IMR-90 (cell line): ENCODE measurements around the gene SYCP3. TPM values are rescaled to one million over a fixed set of nuclear protein-coding genes. Genes with fewer than 3 reads are reported as not detected.

Experiments used
- ATAC-seq: fragments of 200-7000 bp; cut with Tn5 transposase; 2 replicates; pipeline ENCODE4 v1.9.1; 2020; ENCODE audit warnings: low read depth, mild to moderate bottlenecking, moderate library complexity
- BruUV-seq: library from RNA; stranded (reverse); fragments of 400-500 nt; replicated peaks from 2 replicates; lab custom pipeline; 2021; lab: Mats Ljungman, UMichigan
- CTCF ChIA-PET: fragments of 300-600 bp; formaldehyde crosslinking; extraction: SDS; loops from one replicate; lab custom pipeline; 2021; ENCODE audit warnings: antibody characterized with exemption; lab: Yijun Ruan, JAX
- POLR2A ChIA-PET: fragments of 300-600 bp; sonication (Branson Sonifier 250); formaldehyde crosslinking; loops from one replicate; lab custom pipeline; 2022; ENCODE audit warnings: antibody characterized with exemption; ENCODE audit not compliant: unreplicated experiment; lab: Charles Lee
- DNase-seq: peaks from one replicate; pipeline ENCODE4 v3.0.0; 2013
- H2AFZ ChIP-seq: replicated peaks from 2 replicates; pipeline ENCODE3; 2013; ENCODE audit warnings: low read length, mild to moderate bottlenecking; ENCODE audit not compliant: poor library complexity
- H2AK5ac ChIP-seq: 2 replicates; pipeline ENCODE4 v1.6.1; 2013; ENCODE audit warnings: low read depth, low read length, inconsistent platforms
- H2AK9ac ChIP-seq: replicated peaks from 2 replicates; pipeline ENCODE3; 2013; ENCODE audit warnings: mild to moderate bottlenecking, low read depth, low read length, moderate library complexity; ENCODE audit not compliant: poor library complexity
- H2BK120ac ChIP-seq: 2 replicates; pipeline ENCODE4 v1.6.1; 2013; ENCODE audit warnings: low read depth, low read length, inconsistent platforms
- H2BK15ac ChIP-seq: 3 replicates; pipeline ENCODE4 v1.6.1; 2013; ENCODE audit warnings: low read depth, low read length, inconsistent platforms
- H2BK20ac ChIP-seq: 2 replicates; pipeline ENCODE4 v1.6.1; 2013; ENCODE audit warnings: low read depth, mild to moderate bottlenecking, inconsistent platforms, low read length, moderate library complexity
- H2BK5ac ChIP-seq: 2 replicates; pipeline ENCODE4 v1.6.1; 2013; ENCODE audit warnings: mild to moderate bottlenecking, low read depth, low read length, inconsistent platforms; ENCODE audit not compliant: poor library complexity, severe bottlenecking
- H3K14ac ChIP-seq: replicated peaks from 2 replicates; pipeline ENCODE4 v1.6.1; 2013; ENCODE audit warnings: low read depth, low read length, inconsistent platforms
- H3K18ac ChIP-seq: 2 replicates; pipeline ENCODE4 v1.6.1; 2013; ENCODE audit warnings: low read depth, low read length, control low read depth
- H3K23ac ChIP-seq: 2 replicates; pipeline ENCODE4 v1.6.1; 2013; ENCODE audit warnings: low read depth, low read length, inconsistent platforms
- H3K27ac ChIP-seq: 2 replicates; pipeline ENCODE4 v1.5.1; 2013; ENCODE audit warnings: mild to moderate bottlenecking, control low read depth, low read length; ENCODE audit not compliant: insufficient read depth
- H3K27me3 ChIP-seq: 2 replicates; pipeline ENCODE4 v1.6.1; 2013; ENCODE audit warnings: low read length; ENCODE audit not compliant: control insufficient read depth, insufficient read depth
- H3K36me3 ChIP-seq: 2 replicates; pipeline ENCODE4 v1.6.1; 2013; ENCODE audit warnings: low read length, mixed read lengths; ENCODE audit not compliant: control insufficient read depth, insufficient read depth
- H3K4ac ChIP-seq: 2 replicates; pipeline ENCODE4 v1.6.1; 2013; ENCODE audit warnings: low read depth, low read length, inconsistent platforms
- H3K4me1 ChIP-seq: 2 replicates; pipeline ENCODE4 v1.6.1; 2013; ENCODE audit warnings: low read length, mixed read lengths; ENCODE audit not compliant: control insufficient read depth, insufficient read depth
- H3K4me2 ChIP-seq: 2 replicates; pipeline ENCODE4 v1.6.1; 2013; ENCODE audit warnings: low read depth, mild to moderate bottlenecking, control low read depth, low read length, moderate library complexity
- H3K4me3 ChIP-seq: 2 replicates; pipeline ENCODE4 v1.5.1; 2013; ENCODE audit warnings: low read depth, mild to moderate bottlenecking, control low read depth, low read length, moderate library complexity; ENCODE audit not compliant: insufficient read depth
- H3K56ac ChIP-seq: 2 replicates; pipeline ENCODE4 v1.6.1; 2013; ENCODE audit warnings: low read length, inconsistent platforms; ENCODE audit not compliant: insufficient read depth; ENCODE audit errors: extremely low read depth
- H3K79me1 ChIP-seq, 2 experiments: 2 replicates each; pipeline ENCODE4 v1.6.1; 2013; ENCODE audit warnings: low read length in 2 of 2, inconsistent platforms in 1 of 2, low read depth in 1 of 2
- H3K9ac ChIP-seq: 2 replicates; pipeline ENCODE4 v1.6.1; 2013; ENCODE audit warnings: low read depth, low read length, control low read depth
- H3K9me1 ChIP-seq: 2 replicates; pipeline ENCODE4 v1.6.1; 2013; ENCODE audit warnings: low read length, inconsistent platforms; ENCODE audit not compliant: insufficient read depth
- H3K9me3 ChIP-seq: 2 replicates; pipeline ENCODE4 v1.6.1; 2013; ENCODE audit warnings: low read length; ENCODE audit not compliant: control insufficient read depth, insufficient read depth
- H4K20me1 ChIP-seq: 2 replicates; pipeline ENCODE4 v1.6.1; 2013; ENCODE audit warnings: low read length, inconsistent platforms; ENCODE audit not compliant: insufficient read depth
- H4K5ac ChIP-seq: 2 replicates; pipeline ENCODE4 v1.6.1; 2013; ENCODE audit warnings: mild to moderate bottlenecking, low read depth, low read length, control low read depth
- H4K8ac ChIP-seq, 2 experiments: 2 replicates each; pipeline ENCODE4 v1.6.1; 2013; ENCODE audit warnings: low read depth in 2 of 2, low read length in 2 of 2, control low read depth in 1 of 2, inconsistent platforms in 1 of 2
- H4K91ac ChIP-seq: 2 replicates; pipeline ENCODE4 v1.6.1; 2013; ENCODE audit warnings: low read depth, low read length, inconsistent platforms; ENCODE audit not compliant: insufficient read depth
- BHLHE40 ChIP-seq: fragments of 150-350 bp; IDR thresholded peaks from 2 replicates; pipeline ENCODE4 v1.6.1; 2016; ENCODE audit warnings: mild to moderate bottlenecking, low read depth, low read length
- CEBPB ChIP-seq: IDR thresholded peaks from 2 replicates; pipeline ENCODE4 v1.6.1; 2012; ENCODE audit warnings: low read depth, low read length, improper control_type of control experiment
- FOS ChIP-seq: fragments of 150-350 bp; IDR thresholded peaks from 2 replicates; pipeline ENCODE4 v1.6.1; 2016; ENCODE audit warnings: low read depth, low read length
- MXI1 ChIP-seq: IDR thresholded peaks from 2 replicates; pipeline ENCODE4 v1.6.1; 2012; ENCODE audit warnings: low read depth, mild to moderate bottlenecking, low read length, moderate library complexity, borderline replicate concordance
- POLR2A ChIP-seq: IDR thresholded peaks from 2 replicates; pipeline ENCODE4 v1.6.1; 2012; ENCODE audit warnings: mild to moderate bottlenecking, low read depth, low read length
- WGBS, 2 experiments: methylation state at CpG; one replicate each; pipeline versions ENCODE4 v1.1.5 to v1.1.7; 2013; ENCODE audit warnings: missing lambda C conversion rate in 2 of 2; ENCODE audit not compliant: insufficient read length in 1 of 2; ENCODE audit errors: extremely low coverage in 2 of 2; 5-methylcytosine and 5-hydroxymethylcytosine counted together
- dilution Hi-C: fragments of 300-500 bp; cut with HindIII; formaldehyde crosslinking; loops from one replicate; pipeline ENCODE4 v1.14.3; 2018; ENCODE audit warnings: low sequenced_read_pairs; ENCODE audit not compliant: unreplicated experiment
- in situ Hi-C: fragments of 300-500 bp; cut with MboI; formaldehyde crosslinking; loops from 3 replicates; pipeline ENCODE4 v1.14.3; 2019; ENCODE audit warnings: low sequenced_read_pairs, inconsistent platforms, mixed read lengths
- intact Hi-C: fragments of 100-400 bp; cut with micrococcal nuclease; formaldehyde crosslinking; loops from 2 replicates; pipeline ENCODE4 v1.10.0; 2022
- polyA plus RNA-seq, 3 experiments: library from polyadenylated mRNA; depleted of rRNA; stranded (reverse); fragments of >200 nt; gene quantifications; 2 replicates each; pipeline ENCODE4 v1.2.3, GENCODE V29; 2012; ENCODE audit warnings: low replicate concordance in 1 of 3
- total RNA-seq: library from RNA; depleted of rRNA; stranded (reverse); fragments of >200 nt; gene quantifications from 2 replicates; pipeline ENCODE4 v1.2.3, GENCODE V29; 2012
- TF ChIP-seq, protein P1 (sequence below): conservative IDR thresholded peaks from 2 replicates; pipeline ENCODE4 v1.5.1; 2012; ENCODE audit warnings: mild to moderate bottlenecking, low read depth, low read length, improper control_type of control experiment

The SYCP3 gene
- total and polyA plus RNA-seq, 2 of the 4 experiments (the other 2 are of a cell fraction): 0.07 TPM; not detected in 1

DNA sequence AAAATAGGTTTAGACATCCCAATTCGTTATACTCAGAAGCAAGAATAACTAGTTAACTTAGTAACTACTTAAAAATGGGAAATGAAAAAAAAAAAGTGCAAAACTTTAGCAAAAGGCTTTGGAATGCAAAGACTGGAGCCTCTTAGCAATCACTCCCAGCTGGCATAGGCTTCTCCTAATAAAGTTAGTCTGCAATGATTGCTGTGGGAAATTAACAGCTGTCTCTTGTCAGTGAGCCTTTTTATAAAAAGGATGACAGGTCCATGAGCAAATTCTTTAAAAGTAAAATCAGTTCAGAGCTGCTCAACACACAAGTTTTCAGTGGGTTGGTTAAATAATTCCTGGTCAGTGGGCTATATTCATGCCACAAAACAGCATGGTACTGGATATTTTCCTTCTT is 7.4 kb upstream of the SYCP3 start:
- Histone ChIP-seq H3K9me1 (no peaks in the 10 kb centered on the region; the same call in 1 of the 2 replicates), H3K14ac (no peak overlapping the region), H2AK5ac (no peak overlapping the region), H3K9ac (no peak overlapping the region), H3K79me1 (no peaks in the 10 kb centered on the region), H3K27me3 (no peaks in the 10 kb centered on the region), H4K20me1 (no peaks in the 10 kb centered on the region), H4K8ac (no peak overlapping the region), H3K23ac (no peak overlapping the region), H3K56ac (no peak overlapping the region), H3K4me1 (no peaks in the 10 kb centered on the region), H3K36me3 (peaks cover 28% of the 10 kb centered on the region), H2AK9ac (no peak overlapping the region), H4K5ac (no peak overlapping the region), H2BK5ac (no peak overlapping the region), H3K18ac (no peak overlapping the region), H3K4me3 (no peak overlapping the region), H3K9me3 (no peaks in the 10 kb centered on the region), H2BK15ac (no peak overlapping the region), H4K91ac (no peak overlapping the region), H2AFZ (no peak overlapping the region), H3K4ac (no peak overlapping the region), H2BK20ac (no peak overlapping the region), H2BK120ac (no peak overlapping the region), H3K27ac (no peak overlapping the region), H3K4me2 (no peak overlapping the region)
- DNase-seq (peak; percentile 5), ATAC-seq (no peak; the same call in 1 of the 2 replicates)
- in situ Hi-C loops (no loop called here), intact Hi-C loops (no loop called here), dilution Hi-C loops (no loop called here)
- CTCF ChIA-PET: interaction anchor here (1.4 kb wide), 1 partner anchor 25 kb away, joined by 3 read pairs; no protein-coding TSS in a partner anchor
- no TSS peak for BruUV-seq
- POLR2A ChIA-PET: no interaction called here
- TF ChIP-seq, protein P1, sequence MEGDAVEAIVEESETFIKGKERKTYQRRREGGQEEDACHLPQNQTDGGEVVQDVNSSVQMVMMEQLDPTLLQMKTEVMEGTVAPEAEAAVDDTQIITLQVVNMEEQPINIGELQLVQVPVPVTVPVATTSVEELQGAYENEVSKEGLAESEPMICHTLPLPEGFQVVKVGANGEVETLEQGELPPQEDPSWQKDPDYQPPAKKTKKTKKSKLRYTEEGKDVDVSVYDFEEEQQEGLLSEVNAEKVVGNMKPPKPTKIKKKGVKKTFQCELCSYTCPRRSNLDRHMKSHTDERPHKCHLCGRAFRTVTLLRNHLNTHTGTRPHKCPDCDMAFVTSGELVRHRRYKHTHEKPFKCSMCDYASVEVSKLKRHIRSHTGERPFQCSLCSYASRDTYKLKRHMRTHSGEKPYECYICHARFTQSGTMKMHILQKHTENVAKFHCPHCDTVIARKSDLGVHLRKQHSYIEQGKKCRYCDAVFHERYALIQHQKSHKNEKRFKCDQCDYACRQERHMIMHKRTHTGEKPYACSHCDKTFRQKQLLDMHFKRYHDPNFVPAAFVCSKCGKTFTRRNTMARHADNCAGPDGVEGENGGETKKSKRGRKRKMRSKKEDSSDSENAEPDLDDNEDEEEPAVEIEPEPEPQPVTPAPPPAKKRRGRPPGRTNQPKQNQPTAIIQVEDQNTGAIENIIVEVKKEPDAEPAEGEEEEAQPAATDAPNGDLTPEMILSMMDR: no peak
- TF ChIP-seq FOS (no peak), CEBPB (no peak), BHLHE40 (no peak), MXI1 (no peak), POLR2A (no peak)
- WGBS, 2 experiments: no CpG with 5 or more reads among the region's 1 CpG
